ENCODE results near the gene RHBG. TPM values are rescaled to one million over a fixed set of nuclear protein-coding genes. Genes with fewer than 3 reads are reported as not detected.

Gene RHBG
- total RNA-seq, 1 donor from 2014 or later: not detected

DNA sequence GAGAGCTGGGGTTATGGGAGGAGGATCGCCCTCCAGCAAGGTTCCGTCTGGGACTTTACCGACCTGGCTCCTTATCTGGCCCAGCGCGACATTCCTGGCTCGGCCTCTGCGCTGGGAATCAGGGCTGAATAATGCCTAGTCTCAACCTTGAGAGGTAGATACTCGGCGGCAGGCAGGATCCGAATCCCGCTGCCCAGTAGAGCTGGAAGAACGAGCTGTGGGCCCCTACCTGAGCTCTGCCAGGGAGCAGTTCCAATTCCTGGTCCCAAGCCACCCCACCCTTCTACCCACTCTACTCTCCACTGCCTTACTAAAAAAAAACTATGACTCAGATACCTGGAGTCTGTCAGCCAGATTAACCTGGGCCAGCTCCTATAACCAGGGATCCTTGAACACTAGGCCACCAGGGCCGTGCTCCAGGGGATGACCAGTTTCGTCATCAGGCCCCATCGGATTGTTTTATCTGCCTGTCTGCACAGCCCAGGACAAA, 53.6 kb downstream of the RHBG start:
- intact Hi-C loops (cut with micrococcal nuclease): no loop called here

DNA sequence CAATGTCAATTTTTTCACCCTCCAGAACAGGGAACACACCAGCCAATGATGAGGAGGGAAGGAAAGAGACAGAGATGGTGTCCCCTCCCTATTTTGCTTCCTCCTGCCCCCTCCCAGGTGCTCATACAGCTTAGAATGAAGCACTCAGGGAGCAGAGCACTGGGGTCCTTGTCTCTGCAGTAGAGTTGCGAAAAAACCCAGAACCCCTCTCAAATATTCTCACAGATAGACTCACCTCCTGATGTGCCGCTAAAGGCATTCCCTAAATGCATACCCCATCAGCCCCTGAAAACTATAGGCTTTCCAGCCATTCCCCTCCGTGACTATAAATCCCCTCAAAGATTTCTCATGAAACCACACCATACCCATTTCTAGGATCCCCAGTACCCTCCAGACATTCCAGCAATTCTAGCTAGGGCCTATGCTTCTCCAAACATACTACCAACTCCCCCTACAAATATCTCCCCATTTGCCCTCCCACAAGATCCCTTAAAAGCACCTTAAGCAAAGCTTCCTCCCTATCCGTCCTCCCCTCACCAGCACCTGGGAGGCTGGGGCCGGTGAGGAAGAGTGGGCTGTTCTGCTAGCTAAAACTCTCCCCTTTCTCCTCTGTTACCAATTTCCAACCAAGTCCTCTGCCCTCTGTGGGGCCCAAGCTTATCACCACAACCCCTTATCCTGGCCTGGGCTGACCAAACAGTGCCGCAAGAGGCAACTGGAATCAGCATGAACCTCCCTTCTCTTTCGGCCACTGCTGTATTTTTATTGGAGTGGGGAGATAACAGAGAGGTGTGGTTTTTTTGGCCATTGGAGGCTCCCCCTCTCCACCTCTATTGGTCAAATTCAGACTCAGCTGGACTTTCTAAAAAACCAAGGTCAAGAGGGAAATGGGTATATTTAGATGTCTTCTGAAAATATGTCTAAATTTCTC, 54.7 kb downstream of the RHBG start:
- intact Hi-C loops (cut with micrococcal nuclease): no loop called here

DNA sequence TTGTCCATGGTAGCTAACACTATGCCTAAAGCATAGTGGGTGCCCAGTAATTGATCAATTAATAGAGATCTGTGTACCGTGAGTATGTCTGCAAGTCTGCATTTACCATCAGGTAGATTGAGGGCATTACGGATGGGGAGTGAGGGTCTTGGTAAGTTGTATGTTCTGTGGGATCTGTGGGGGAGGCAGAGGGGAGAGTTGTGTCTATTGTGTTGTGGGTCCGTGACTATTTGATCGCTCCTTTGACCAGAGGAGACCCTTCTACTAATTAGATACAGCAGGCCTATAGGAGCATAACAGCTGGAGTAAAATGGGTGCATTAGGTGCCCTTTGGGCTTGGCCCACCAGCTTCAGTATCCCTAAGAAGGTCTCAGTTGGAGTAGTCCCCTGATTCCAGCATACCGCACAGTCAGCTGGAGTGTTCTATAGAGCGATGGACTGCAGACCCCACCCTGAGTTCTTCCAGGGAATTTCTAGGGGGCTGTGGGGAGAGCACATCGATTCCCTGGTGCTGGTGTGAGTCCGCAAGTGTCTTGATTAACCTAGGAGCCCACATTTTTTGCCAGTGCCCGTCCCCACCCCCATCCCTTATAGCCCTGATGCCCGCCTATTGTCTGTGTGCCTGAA, 55.9 kb downstream of the RHBG start:
- intact Hi-C loops (cut with micrococcal nuclease): no loop called here

DNA sequence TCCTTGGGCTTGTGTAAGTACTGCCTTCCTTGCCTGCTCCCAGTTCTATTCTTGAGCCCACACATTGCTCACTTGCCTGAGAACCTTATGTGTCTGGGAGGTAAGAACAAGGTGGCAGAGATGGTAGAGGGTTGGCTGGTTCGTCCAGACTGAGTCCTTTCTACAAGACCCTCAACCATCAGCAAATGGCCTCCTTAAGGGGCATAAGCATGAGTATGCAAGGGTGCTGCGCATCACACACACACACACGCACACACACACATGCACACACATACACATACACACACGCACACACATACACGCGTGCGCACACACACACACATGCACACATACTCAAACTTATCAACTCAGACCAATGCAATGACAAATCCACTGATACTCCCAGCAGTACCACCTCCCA, 56.9 kb downstream of the RHBG start:
- intact Hi-C loops (cut with micrococcal nuclease): no loop called here

DNA sequence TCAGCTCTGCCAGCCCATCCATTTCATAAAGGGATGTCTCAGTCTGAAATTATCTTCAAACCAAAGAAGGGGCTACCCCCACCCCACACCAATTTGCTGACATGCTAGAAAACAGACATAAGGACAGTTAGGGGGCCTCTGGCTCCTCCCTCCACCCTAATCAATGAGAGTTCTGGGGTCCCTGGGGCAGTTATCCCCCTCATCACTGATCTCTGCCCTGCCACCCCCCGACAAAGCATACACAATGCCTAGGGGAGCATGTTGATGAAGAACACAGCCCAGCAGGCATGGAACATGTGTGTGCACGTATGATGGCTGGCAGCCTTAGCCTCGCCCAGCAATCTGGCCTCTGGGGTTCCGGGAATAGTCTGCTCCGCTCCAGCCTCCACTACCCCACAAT, 58.9 kb downstream of the RHBG start:
- intact Hi-C loops (cut with micrococcal nuclease): no loop called here

DNA sequence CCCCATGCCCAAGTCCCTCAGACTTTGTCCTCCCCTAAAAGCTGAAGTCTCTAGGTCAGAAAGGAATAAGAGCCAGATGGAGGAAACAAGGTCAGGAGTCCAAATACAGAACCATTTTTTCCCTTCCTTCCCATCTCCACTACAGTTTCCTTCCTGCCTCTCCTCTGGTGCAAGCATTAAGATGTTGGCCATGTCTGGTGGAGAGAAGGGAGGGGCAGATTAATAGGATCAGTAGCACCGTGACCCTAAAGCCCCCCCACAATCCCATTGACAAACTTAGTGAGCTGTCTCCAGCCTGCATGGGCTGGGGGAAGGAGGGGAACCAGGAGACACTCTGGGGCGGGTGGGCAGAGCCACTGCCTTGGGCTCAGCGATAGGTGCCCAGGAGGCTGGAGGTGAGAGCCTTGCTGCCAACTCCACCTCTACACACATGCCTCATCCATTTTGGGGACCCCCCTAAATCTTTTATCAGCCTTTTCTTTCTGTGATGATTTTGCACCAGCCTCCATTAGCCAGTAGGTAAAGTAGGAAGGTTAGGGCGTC, 59.8 kb downstream of the RHBG start:
- intact Hi-C loops (cut with micrococcal nuclease): no loop called here

DNA sequence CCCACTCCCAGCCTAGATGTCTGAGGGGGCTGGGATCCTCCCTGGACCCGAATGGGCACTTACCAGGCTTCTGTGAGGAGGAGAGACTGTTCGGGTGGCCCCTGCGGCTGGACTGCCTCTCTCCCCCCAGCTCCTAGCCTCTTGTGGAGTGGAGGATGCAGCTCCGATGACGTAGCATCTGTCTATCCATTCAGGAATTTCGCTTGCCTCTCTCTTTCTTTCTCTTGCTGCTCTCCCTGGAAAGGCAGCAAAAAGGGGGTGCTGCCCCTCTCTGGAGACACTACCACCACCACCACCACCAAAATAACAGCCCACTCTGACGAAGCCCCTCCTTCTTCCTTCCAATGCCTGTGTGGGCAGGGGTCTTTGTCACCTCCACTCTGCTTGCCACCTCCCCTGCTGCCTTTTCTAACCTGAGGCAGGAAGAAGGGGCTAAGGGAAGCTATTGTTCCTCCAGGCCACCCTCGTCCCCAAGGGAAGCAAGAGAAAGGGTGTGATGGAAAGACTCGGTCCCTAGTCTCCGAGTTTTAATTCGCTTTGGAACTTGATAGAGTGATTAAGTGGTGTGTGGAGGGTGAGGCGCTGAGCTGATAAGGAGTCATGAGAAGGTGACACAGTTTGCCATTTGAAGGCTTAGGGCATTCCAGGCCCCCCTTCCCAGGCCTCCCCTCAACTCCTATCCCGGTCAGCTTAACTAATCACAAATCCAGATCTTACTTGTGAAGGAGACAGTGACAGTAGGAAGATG, 60.5 kb downstream of the RHBG start:
- intact Hi-C loops (cut with micrococcal nuclease): no loop called here

DNA sequence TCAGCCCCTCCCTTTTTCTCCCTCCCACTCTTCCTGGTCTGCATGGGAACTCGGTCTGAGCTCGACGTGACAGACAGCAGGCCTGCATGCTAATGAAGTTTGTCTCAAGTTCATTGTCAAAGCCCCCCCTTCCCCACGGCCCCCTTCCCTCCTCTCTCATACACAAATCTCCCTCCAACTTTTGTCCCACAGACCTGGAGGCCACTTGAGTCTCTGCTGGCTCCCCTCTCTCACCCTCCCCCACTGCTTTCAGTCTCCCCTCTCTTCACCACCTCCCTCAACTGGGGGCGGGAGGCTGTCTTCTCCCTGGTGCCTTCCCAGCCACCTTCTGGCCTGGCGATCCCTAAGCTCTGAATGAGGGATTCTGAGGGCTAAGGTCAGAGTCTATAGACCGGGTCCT, 61.3 kb downstream of the RHBG start:
- intact Hi-C loops (cut with micrococcal nuclease): no loop called here

DNA sequence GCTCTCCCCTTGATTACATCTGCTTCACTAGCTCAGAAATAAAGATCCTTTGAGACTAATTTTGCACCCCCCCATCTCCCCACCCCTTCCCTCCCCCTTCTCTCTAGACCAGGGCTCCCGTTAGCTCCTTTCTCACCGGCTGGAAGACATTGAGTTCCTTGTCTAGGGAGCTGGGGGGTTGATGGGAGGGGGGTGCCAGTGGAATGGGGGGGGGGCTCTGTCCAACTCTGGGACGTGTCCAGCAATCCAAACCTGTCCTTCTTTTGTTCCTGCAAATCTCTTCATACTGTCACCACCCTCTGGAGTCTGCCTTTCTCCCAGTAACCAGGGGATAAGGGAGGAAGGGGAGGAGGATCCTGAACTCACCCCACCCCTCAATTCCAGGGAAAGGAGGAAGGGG, 61.9 kb downstream of the RHBG start:
- intact Hi-C loops (cut with micrococcal nuclease): no loop called here

DNA sequence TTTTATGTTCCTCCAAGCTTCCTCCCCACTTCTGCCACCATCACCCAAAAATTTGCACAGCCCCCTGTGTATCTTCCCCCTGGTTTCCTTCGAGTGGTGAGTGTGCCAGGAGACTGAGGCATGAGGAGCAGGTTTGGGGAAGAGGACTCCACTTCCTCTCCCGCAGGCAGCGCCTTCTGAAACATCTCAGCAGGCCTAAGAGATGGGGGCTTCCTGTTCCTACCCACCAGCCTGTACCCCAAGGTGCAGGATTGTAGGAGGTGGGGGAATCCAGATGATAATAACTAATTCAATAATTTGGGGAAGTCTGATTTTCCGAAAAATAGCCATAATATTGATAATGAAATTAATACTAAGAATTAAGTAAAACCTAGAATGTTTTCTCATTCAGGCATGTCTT, 62.4 kb downstream of the RHBG start:
- intact Hi-C loops (cut with micrococcal nuclease): no loop called here

DNA sequence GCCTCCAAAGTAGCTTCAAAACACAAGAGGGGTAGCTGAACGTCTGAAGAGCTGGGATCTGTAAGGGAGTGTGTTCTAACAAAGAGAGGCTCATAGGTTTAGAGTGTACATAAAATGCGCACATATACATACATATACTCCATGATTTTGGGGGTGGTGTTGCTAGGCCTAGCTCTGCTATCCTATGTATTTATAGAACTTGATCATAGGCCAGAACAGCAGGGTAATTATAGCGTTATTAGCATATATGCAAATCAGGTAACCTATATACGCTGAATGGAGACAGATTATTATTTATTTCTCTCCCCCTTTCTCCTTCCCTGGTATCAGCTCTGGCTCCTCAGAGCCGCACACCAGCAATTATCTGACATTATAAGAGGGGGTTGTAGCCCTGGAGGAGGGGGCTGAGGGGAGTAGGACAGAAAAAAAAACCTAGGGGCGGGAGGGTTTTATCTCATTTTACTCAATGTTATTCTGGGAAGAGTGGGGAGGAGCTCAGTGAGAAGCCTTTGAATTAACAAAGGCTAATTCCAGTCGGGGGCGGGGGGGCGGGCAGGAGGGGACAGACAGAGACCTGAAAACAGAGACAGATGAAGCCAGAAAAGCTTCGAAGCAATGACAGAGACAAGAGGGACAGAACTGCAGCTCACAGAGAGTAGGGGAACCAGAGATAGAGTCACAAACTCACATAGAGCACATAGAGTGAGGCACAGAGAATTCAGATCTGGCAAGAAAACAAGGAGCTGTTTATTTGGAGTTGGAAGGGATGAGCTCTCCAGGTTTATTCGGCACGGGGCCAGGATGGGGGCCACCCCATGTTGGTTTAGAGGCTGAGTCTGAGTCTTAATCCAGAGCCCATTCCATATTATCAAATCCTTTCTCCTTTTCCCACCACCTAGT, 63.0 kb downstream of the RHBG start:
- intact Hi-C loops (cut with micrococcal nuclease): no loop called here

DNA sequence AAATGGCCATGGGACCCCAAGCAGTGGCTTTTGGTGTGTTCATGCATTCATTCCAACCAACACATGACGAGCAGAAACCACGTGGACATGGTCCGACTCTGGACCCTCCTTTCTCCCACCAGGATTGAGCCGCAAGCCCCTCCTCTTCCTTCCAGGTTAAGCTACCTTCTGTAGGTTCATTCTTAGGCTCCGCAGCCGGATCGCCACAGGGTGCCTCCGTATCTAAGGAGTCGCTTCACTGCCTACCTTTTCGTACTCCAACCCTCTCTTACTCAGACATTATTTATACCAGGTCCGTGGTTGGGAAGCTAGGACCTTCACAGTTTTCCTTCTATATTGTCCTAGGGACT, 63.6 kb downstream of the RHBG start:
- intact Hi-C loops (cut with micrococcal nuclease): loop anchor here (1.0 kb wide), 1 partner anchor 12 kb away; no protein-coding TSS in a partner anchor

DNA sequence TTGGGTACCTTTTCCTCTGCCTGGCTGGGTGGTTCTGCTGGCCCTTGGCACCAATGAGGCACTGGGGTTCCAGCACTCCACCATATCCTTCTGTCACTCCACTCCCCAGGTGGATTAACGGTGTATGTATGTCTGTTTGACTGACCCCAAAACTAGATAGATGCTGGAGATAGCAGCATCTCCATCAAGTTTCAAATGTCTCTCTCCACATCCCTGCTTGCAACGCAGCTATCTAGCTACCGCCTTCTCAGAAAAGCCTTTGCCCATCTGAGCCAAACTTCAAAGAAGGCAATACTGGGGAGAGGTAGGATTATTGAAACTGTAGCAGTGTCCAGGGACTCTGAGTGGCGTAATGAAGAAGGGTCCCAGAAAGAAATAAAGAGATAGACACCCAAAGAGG, 64.0 kb downstream of the RHBG start:
- intact Hi-C loops (cut with micrococcal nuclease): loop anchor here (1.0 kb wide), 1 partner anchor 13 kb away; no protein-coding TSS in a partner anchor

DNA sequence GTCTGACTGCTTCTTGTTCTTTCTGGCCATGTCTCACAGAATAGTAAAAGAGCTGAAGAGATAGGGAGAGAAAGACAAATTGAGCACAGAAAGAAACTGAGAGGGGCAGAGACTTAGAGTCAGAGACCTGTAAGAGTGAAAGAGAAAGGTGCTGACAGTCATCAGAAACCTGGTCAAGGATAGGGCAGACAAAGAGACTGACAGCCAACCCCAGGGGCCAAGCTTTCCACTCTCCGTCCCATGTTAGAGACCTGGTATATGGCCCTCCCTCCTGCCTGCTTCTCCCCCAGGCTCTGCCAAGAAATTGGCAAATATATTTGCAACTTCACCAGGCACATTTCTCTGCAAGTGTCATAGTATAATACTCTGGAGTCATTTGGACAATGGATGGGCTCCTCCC, 64.6 kb downstream of the RHBG start:
- intact Hi-C loops (cut with micrococcal nuclease): loop anchor here (1.0 kb wide), 1 partner anchor 13 kb away; no protein-coding TSS in a partner anchor

Other genes with a start within 250 kb of the RHBG start
- 4.6 and 5.1 TPM in 2 replicates for gene SEMA4A, start 215.6 kb upstream of the RHBG start, total RNA-seq
- gene SLC25A44, start 175.1 kb upstream of the RHBG start, total RNA-seq: 41.9 and 46.5 TPM in 2 replicates
- 83.8 and 87.8 TPM in 2 replicates for gene PMF1, start 156.2 kb upstream of the RHBG start, total RNA-seq
- 1.6 and 1.9 TPM in 2 replicates for gene BGLAP, start 127.0 kb upstream of the RHBG start, total RNA-seq
- gene PAQR6, start 121.2 kb upstream of the RHBG start, total RNA-seq: 5.7 and 8.3 TPM in 2 replicates
- 70.6 and 71.5 TPM in 2 replicates for gene SMG5, start 86.4 kb upstream of the RHBG start, total RNA-seq
- gene TMEM79, start 84.9 kb upstream of the RHBG start, total RNA-seq: 8.4 and 8.5 TPM in 2 replicates
- 37.5 and 45.2 TPM in 2 replicates for gene GLMP, start 73.5 kb upstream of the RHBG start, total RNA-seq
- gene VHLL, start 69.9 kb upstream of the RHBG start, total RNA-seq: not detected in 2 replicates
- gene CCT3, start 30.9 kb upstream of the RHBG start, total RNA-seq: 288 and 298 TPM in 2 replicates
- gene TSACC, start 30.7 kb upstream of the RHBG start, total RNA-seq: 0.59 TPM in 1 of 2 replicates, not detected in the other
- gene MEF2D, start 131.6 kb downstream of the RHBG start, total RNA-seq: 52.6 and 53.7 TPM in 2 replicates
- 9.6 and 11.6 TPM in 2 replicates for gene IQGAP3, start 203.4 kb downstream of the RHBG start, total RNA-seq
- 2.8 and 3.1 TPM in 2 replicates for gene TTC24, start 210.5 kb downstream of the RHBG start, total RNA-seq
- 58.2 and 61.7 TPM in 2 replicates for gene NAXE, start 222.6 kb downstream of the RHBG start, total RNA-seq
- gene GPATCH4, start 232.3 kb downstream of the RHBG start, total RNA-seq: 45.4 and 46.6 TPM in 2 replicates

Measured in T-helper 1 cell treated with Interleukin-12 subunit alpha and Interleukin-12 subunit beta and Interleukin-4 antibody, amounts not matched to agents 30 ng/mL and 1 ng/mL, for 36 hours (primary cell).